Cerebellar cortex (tissue), 1 donor: ENCODE results near the gene C11orf86.
"Not testable (repeated sequence)": the region's sequence is repeated elsewhere in the genome, so short reads cannot be mapped to it uniquely, and the experiment has no call there.

Source experiments
- DNase-seq: peaks from one replicate; pipeline ENCODE4 v3.0.0-alpha.2; 2015; ENCODE audit warnings: low spot score

Gene C11orf86, protein sequence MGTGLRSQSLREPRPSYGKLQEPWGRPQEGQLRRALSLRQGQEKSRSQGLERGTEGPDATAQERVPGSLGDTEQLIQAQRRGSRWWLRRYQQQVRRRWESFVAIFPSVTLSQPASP

DNA sequence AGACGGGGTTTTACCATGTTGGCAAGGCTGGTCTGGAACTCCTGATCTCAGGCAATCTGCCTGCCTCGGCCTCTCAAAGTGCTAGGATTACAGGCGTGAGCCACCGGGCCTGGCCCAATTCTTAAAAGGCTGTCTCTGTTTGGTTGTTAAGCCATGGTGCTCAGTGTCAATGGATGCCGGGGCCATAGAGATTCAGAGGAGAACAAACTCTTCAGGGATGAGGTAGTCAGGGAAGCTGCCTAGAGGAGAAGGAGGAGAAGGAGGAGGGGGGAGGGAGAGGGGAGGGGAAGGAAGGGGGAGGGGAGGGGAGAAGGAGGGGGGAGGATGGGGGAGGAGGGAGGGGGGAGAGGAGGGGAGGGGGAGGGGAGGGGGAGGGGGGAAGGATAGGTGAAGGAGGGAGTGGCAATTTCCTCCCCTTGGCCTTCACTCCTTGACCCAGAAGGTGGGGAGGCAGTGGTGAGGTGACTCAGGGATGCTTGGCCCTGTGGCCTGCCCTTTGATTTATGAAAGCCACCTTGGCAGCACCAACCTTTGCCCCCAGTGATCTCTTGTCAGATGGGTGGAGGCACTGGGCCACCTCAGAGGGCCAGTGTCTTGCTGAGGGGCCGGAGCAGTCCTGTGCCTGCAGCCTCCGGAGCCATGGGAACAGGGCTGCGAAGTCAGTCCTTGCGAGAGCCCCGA, at the start of gene C11orf86:
TSS of gene C11orf86 (plus strand) at position 581 of the 681 bp plus-strand sequence. CDS start at position 640, 59 bp downstream.
- no peak for DNase-seq

DNA sequence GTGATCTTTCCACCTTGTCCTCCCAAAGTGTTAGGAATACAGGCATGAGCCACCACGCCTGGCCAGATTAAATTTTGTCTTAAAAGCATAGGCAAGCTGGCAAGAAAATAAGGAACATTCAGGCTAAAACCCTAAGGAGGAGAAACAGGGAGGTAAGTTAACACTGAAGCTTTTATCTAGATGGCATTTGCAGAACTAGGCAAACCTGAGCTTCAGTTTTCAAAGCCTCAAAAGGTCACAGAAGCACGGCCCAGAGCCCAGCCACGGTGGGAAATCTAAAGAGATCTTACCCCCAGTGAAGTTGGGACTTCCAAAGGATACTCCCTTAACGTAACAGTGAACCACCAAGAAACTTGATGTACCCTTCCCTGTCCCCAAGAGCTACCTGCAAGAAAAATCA, 45.4 kb upstream of the C11orf86 start:
- DNase-seq: no peak

DNA sequence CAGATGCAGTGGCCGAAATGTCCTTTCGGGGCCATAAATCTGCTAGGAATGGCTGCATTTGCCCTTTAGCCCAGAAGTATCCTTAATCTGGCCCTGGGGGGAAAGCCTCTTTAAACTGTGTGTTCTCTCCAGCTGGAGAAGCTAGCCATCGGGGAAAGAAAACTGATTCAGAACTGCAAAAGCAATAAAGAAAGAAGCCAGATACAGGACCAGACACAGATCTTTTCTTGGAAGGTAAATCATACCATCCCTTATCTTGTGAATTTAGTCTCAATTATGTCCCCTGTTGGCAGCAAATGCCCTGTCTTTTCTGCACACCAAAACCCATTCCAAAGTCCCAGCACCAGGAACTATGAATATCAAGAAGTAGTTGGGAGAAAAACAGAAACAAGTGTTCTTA, 42.6 kb upstream of the C11orf86 start:
- DNase-seq: no peak

DNA sequence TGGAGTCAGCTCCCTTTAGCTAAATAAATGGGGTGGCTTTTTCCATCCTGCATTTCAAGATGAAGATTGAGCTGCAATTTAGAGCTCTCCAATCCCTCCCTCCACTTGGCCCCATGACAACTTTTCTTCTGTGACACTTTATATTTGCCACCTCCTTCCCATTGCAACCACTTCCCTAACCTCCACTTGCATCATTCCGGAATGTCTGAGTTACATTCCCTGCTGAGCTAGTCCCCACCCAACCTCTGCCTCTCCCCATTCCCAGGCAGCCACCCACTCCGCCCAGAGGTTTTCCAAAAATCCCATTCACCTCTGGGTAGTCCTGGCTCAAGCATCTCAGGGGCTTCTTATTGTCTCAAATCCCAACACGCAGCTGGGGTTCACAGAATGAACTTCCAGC, 41.6 kb upstream of the C11orf86 start:
- DNase-seq: no peak

DNA sequence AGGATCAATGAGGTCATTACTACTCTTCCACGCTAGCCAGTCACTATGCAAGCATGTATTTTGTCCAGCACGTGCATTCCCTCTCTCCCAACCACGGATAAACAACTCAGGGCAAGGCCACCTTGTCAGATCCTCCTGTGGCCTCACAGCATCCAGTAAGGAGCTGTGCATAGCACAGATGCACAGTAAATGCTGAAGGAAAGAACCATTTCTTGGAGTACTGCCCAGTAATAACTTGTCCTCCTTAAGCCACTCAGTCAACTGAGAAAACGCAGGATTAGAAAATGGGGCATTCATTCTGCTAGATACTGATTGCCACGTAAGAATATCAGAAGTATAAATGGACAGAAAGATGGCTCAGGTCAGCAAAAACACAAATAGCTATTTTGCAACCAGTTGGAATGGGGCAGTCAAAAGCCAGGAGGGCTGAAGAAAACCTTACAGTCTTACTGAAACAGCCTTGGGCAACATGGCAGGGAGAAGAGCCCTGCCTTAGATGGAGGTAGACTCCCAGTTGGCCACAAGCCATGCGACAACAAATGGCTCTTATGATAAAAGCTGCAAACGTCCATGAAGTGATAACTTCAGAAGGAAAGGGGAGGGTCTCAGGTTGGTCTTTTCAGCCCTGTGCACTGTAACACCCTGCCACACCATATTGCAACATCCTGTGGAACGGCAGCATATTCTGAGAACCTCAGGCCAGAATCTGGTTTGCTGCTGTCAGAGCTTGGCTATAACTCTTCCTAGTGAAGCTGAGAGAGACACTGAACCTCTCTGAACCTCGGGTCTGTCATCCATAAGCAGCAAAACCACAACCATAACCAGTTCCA, 39.9 kb upstream of the C11orf86 start:
- peak; percentile 51 for DNase-seq

DNA sequence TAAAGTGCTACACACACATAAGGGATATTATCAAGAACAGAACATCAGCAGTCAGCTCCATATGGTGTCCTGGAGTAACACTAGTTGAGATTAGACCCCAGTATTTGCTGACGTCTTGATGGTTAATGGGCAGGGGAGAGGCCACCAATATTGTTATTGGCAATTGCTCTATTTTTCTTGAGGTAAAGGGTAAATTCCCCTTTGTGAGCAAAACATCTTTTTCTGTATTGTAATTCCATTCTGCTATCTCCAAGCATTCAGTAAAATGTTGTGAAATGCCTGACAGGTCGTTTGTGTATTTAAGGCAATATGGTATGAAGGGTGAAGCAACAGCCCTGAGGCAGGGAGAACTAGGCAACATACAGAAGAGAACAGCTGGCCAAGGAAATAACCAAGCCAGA, 38.8 kb upstream of the C11orf86 start:
- no peak for DNase-seq

DNA sequence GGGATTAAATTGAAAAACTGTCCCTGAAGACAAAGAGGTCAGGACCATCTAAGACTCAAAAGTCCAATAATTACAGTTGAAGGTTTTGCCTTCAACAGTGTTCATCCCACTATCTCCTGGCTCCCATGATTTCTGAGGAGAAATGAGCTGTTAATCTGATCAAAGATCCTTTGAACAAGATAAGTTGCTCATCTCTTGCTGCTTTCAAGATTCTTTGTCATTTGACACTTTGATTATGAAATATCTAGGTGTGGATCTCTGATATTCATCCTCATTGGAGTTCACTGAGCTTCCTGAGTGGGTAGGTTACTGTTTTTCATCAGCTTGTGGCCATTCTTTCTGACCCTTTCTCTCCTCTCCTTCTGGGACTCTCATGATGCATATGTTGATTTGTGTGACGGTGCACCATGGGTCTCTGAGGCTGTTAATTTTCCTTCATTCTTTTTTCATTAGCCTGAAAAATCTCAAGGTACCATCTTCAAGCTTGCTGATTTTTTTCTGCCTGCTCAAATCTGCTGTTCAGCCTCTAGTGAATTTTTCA, 37.8 kb upstream of the C11orf86 start:
- DNase-seq: no peak

DNA sequence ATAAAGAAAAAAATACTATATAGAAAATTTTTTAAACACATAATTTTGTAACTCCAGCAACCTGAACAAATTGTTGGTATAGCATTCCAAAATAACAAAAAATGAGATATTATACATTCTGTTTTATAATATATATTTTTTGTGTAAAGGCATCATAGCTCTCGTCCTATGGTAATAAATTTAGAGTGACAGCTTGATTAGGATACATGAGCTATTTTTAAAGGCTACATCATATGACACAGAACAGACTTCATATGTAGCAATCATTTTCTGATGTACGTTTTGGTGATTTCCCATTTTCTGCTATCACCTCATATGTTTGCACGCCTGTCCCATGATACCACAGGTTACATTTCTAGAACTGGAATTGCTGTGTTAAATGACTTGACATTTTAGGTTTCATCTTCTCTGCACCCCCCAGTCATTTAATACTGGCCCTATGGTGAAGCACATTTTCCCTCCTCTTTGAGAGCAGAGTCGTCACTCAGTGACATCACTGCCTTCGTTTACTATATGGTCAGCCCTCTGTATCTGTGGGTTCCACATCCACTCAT, 36.4 kb upstream of the C11orf86 start:
- no peak for DNase-seq

DNA sequence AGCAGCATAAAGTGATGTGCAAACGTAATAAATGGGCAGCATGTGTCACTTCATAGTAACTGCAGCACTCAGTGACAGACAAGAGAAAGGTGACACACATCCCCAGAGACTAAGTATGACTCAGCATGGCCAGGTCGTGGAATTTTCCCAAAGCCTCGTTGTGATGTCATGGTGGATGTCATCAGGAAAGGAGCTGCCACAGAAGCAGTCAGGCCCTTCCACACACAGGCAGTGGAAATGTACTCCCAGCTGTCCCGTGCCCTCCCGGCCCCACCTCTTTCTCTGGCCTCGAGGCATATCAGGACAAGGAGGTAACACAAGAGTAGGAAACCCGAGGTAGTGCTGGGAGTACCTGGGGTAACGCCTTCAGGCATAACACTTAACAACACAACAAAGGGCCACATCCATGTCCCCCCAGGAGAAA, 25.0 kb upstream of the C11orf86 start:
- peak; percentile 72 for DNase-seq

DNA sequence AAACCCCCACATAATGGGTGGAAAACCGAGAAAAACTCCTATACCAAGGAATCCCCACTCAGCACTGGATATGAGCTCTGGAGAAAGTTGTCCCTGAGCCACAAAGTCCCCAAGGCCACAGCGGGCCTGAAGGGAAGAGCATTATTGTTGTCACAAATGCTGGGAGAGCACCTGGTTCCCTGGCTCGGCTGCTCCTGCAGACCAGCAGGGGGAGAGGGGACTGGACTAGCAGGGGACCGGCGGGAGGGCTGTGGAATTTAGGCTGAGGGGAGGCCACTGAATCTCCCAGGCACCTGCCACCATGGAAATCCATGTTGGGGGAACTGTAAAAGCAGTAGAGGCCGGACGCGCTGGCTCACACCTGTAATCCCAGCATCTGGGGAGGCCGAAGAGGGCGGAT, 24.0 kb upstream of the C11orf86 start:
- DNase-seq: no peak

DNA sequence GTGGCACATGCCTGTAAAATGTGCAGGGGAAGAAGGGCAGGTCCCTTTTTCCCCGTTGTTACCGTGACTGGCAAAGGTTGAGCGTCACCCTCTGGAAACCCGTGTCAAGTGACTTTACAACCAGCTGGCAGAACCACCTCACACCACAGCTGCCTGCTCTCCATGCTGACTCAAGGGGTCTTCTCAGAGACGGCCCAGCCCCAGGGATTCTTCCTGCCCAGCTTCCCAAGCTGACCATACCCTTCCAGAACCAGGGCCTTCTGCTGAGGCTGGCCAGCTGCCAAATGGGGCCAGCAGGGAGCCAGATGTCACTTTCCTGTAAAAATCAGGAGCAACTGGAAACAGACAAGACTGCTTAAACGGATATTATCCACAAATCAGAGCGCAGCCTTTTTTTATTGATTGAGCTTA, 23.2 kb upstream of the C11orf86 start:
- peak; percentile 45 for DNase-seq

DNA sequence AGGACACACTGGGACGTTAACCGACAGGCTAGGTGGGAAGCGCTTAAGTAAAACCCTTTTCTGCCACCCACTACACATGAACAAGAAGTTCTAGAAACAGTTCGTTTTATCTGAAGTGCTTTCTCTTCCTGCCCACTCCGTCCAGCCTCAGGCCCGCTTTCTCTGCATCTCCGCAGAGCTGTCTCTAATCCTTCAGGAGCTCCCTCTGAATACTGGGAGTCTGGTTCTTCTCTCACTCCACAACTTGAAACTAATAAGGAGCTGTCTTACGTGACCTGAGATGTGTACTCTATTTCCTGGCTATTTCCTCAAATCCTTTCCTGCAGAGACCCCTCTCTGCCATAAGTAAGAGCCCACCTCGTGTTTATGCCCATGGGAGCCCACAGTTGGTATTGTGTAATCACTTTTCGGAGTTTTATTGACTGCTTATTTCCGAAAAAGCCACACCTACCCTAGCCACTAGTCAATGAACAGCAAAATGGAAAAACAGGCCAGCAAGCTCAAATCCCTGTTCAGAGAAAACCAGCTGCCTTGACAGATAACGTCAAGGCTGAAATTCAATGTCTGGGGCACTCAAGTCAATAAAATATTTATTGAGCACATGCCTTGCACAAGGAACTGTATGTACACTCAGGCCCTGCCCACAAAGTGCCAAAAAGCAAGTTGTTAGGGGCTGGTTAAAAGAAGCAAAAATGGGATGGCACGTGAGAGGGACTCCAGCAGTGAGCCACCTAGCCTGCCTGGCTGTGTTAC, 21.8 kb upstream of the C11orf86 start:
- DNase-seq: no peak

DNA sequence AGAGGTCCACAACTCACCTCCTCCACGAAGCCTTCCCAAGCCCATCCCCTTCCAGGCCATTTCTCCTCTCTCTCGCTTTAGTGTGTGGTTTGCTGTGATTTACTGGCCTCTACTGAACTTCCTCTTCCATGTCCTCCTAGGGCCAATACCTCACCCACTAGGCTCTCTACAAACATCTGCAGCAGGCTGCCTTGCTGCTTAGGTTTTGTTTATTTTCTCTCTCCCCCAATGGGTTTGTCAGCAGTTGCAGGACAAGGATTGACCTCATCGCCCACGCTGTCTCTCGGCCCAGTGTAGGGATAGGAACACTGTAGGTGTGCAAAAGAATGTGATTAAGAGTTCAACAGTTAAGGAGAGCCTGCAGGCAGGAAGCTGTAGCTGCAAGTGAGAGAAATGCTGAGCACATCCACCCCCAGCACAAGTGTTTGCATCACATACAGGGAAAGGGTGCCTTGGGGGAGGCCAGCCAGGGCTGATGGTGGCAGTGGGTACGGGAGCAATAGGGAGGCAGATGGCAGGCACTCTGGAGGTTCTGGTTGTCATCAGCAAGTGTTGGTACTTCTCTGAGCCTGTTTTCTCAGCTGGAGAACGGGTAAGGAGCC, 18.3 kb upstream of the C11orf86 start:
- DNase-seq: peak; percentile 36

DNA sequence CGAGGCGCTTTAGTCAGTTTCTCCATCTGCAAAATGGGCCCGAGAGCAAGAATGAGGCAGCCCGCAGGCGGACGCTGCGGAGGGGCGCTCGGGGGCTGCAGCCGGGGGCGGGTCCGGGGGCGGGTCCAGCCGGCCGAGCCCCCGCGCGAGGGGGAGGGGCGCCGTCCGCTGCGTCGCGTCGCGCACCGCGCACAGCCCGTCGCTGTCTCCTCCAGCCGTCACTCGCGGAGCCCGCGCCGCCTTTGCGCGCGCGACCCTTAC, 17.2 kb upstream of the C11orf86 start:
- no peak for DNase-seq

DNA sequence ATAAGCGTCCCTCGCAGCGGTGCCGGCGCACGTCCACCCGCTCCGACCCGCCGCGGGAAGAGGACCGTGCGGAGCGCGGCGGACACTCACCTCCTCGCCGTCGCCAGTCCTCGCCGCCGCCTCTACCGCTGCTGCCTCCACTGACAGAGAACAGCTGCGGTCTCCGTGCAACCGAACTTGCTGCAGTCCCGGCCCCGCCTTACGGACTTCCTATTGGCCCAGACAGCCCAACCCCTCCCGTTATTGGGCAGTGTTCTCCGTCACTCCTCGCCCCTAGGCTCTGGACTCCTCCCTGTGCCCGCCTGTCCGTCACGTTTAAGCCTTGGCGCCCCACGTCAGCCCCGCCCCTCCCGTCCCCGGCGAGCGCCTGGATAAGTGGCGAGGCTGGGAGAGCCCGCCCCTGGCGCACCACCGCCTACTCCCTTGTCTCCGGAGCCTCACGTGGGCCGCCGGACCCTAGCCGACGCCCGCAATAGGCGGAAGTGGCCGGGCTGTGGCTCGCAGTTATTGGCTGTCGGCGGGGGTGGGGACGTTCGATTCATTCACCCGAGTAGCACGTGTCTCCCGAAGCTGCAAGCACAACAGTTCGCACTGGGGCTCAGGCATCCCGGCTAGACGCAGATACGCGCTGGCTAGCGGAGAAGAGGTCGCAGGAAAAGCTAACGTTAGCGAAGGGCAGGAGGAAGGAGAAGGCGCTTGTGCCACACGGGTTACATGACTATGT, 16.7 kb upstream of the C11orf86 start, which contains the start of gene PC:
TSS of gene PC (minus strand) at position 152 of the 724 bp plus-strand sequence. CDS start 86,224 bp downstream, outside the sequence.
- peak; percentile 100 for DNase-seq

DNA sequence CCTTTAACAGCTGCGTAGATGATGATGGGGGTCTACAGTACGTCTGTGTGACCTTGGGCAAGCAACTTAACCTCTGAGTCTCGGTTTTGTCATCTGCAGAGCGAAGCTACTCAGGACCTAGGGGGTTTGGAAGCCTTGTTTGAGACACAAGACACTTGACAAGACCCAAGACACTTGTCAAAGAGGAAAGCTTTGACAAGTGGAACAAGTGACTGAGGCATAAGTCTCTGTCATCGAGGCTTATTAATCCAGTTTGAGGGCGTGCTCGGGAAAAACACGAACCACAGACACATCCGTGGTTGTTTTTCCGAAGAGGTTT, 16.2 kb upstream of the C11orf86 start:
- DNase-seq: no peak

DNA sequence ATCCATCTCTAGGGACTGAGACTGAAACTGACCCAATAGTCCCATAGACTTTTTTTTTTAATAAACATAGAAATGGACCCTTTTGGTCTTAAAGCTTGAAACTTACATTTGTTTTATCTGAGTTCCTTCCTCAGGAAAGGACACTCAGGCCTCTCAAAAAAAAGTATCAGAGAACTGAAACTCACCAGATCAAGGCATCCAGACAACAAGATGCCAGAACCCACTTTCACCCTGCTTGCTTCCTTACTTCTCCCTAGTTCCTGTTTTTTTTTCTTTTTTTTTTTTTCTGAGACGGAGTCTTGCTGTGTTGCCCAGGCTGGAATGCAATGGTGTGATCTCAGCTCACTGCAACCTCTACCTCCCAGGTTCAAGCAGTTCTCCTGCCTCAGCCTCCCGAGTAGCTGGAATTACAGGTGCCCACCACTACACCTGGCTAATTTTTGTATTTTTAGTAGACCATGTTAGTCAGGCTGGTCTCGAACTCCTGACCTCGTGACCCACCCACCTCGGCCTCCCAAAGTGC, 13.4 kb upstream of the C11orf86 start:
- not testable (repeated sequence) for DNase-seq

DNA sequence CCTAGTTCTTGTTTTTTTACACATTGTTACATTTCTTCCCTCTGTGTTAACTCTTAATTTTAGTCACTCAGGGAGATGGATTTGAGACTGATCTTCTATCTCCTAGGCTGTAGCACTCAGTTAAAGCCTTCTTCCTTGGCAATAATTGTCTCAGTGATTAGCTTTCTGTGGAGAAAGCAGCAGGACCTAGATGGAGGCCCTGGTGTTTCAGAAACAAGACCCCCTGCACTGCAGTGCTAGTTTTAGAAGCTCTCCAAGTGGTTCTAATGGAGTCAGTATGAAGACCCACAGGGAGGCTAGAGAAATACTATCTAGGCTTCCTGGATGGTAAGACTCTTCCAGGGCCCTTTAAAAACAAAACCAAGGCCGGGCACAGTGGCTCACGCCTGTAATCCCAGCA, 12.9 kb upstream of the C11orf86 start:
- no peak for DNase-seq

DNA sequence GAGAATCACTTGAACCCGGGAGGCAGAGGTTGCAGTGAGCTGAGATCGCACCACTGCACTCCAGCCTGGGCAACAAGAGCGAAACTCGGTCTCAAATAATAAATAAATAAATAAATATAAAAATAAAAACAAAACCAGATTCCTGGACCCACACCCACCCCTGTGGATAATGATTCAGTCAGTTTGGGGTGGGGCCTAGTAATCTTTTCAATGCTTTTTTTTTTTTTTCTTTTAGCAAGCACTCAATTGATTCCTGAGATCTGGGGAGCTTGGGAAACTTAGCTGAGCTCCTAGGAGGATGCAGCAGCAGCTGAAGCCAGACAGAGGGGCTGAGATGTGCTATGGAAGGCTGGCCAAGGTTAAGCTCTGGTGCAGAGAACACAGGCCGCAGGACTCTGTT, 12.3 kb upstream of the C11orf86 start:
- DNase-seq: no peak

DNA sequence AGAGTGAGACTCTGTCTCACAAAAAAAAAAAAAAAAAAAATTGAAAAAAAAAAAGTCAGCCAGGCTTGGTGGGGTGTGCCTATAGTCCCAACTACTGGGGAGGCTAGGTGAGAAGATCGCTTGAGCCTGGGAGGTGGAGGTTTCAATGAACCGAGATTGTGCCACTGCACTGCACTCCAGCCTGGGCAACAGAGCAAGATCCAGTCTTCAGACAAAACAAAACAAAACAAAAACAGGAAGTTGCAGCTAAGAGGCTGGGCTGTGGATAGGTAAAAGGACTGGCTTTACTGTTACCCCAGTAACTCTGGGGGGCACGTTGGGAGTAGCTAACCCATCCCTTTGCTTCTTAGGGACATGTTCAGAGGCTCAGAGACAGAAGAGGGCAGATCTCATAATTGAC, 10.6 kb upstream of the C11orf86 start:
- DNase-seq: no peak

DNA sequence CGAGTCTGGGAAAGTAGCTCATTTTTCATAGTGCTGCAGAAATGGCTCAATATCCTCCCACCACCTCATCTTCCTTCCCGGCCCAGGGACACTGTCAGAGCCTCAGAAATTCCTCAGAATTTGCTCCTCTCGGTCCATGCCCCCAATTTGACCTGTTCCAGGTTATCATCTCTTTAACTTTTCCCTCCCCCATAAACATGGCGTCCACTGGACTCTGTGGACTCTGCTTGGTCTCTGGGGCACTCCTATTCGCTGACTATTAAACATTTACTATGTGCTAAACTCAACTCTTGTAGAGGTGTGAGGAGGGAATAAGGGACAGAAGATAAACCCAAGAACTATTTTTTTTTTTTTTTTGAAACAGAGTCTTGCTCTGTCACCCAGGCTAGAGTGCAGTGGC, 8.8 kb upstream of the C11orf86 start:
- no peak for DNase-seq
